Endodermal cell (in vitro differentiated cells): ENCODE results near the gene STMN1. TPM values are rescaled to one million over a fixed set of nuclear protein-coding genes. Genes with fewer than 3 reads are reported as not detected.

Experiments
- DNase-seq: peaks from one replicate; pipeline ENCODE4 v3.0.0-alpha.2; 2017
- H3K27ac ChIP-seq: 2 replicates; pipeline ENCODE4 v1.5.1; 2013; ENCODE audit warnings: mild to moderate bottlenecking, low read depth, low read length, moderate library complexity
- H3K27me3 ChIP-seq: 2 replicates; pipeline ENCODE4 v1.6.1; 2013; ENCODE audit warnings: mild to moderate bottlenecking, low read length, moderate library complexity; ENCODE audit not compliant: insufficient read depth, control insufficient read depth, poor library complexity, severe bottlenecking
- H3K36me3 ChIP-seq: 2 replicates; pipeline ENCODE4 v1.7.0; 2013; ENCODE audit warnings: mild to moderate bottlenecking, low read length, moderate library complexity; ENCODE audit not compliant: control insufficient read depth, insufficient read depth
- H3K4me1 ChIP-seq: one replicate; pipeline ENCODE4 v1.7.0; 2013; ENCODE audit warnings: low read length; ENCODE audit not compliant: control insufficient read depth, insufficient read depth
- H3K4me3 ChIP-seq: 2 replicates; pipeline ENCODE4 v1.5.1; 2013; ENCODE audit warnings: mild to moderate bottlenecking, low read length, moderate library complexity
- H3K9ac ChIP-seq: 2 replicates; pipeline ENCODE4 v1.6.1; 2013; ENCODE audit warnings: mild to moderate bottlenecking, low read length, moderate library complexity; ENCODE audit not compliant: poor library complexity, severe bottlenecking; ENCODE audit errors: extremely low read depth
- H3K9me3 ChIP-seq: 2 replicates; pipeline ENCODE4 v1.6.1; 2013; ENCODE audit warnings: mild to moderate bottlenecking, low read length, moderate library complexity; ENCODE audit not compliant: control insufficient read depth
- H3K27ac Mint-ChIP-seq: 2 replicates; pipeline ENCODE4 v1.8.0; 2020; ENCODE audit warnings: mixed read lengths
- H3K27me3 Mint-ChIP-seq: 2 replicates; pipeline ENCODE4 v1.8.0; 2021; ENCODE audit warnings: mild to moderate bottlenecking, mixed read lengths; ENCODE audit not compliant: insufficient read depth
- H3K36me3 Mint-ChIP-seq: 2 replicates; pipeline ENCODE4 v1.8.0; 2020; ENCODE audit warnings: low read depth, mixed read lengths
- H3K4me1 Mint-ChIP-seq: 2 replicates; pipeline ENCODE4 v1.8.0; 2020; ENCODE audit warnings: mixed read lengths
- H3K4me3 Mint-ChIP-seq: 2 replicates; pipeline ENCODE4 v1.8.0; 2020; ENCODE audit warnings: mild to moderate bottlenecking, moderate library complexity, mixed read lengths
- H3K9me3 Mint-ChIP-seq: 2 replicates; pipeline ENCODE4 v1.8.0; 2020; ENCODE audit warnings: mild to moderate bottlenecking, mixed read lengths
- WGBS, 2 experiments: methylation state at CpG; one replicate each; pipeline versions ENCODE4 v1.1.5 to v1.1.7; 2013; ENCODE audit warnings: missing lambda C conversion rate in 2 of 2, mixed read lengths in 1 of 2; ENCODE audit not compliant: insufficient coverage in 1 of 2, insufficient read length in 1 of 2; 5-methylcytosine and 5-hydroxymethylcytosine counted together
- total RNA-seq, 2 donors: library from RNA; stranded (reverse); fragmentation: NEBNext Ultra II Directional in 1 of 2; extraction: Animal tissue kit (Norgen Biotek cat#: 25700) in 1 of 2; gene quantifications; 2 replicates in 1 of 2; 3 replicates in 1 of 2; pipeline ENCODE4 v1.2.1, GENCODE V29; 2021
- TF ChIP-seq, protein P1 (sequence below): fragments of 200-600 bp; sonication (generic); conservative IDR thresholded peaks from 2 replicates; pipeline ENCODE4 v1.5.0; 2021; ENCODE audit warnings: antibody characterized with exemption, mild to moderate bottlenecking

STMN1 gene
- total RNA-seq, 2 donors from 2014 or later = 543 to 585 TPM

- Histone ChIP-seq H3K27me3 (no peaks in the 10 kb centered on the region), H3K36me3 (peaks cover 12% of the 10 kb centered on the region), H3K9ac (no peak overlapping the region), H3K4me1 (no peaks in the 10 kb centered on the region), H3K9me3 (peaks cover 8% of the 10 kb centered on the region), H3K27ac (no peak overlapping the region), H3K4me3 (no peak overlapping the region)
- H3K36me3 Mint-ChIP-seq = peaks cover 21% of the 10 kb centered on the region
- H3K4me1 Mint-ChIP-seq = no peaks in the 10 kb centered on the region
- no peak overlapping the region for H3K4me3 Mint-ChIP-seq
- no peaks in the 10 kb centered on the region for H3K27me3 Mint-ChIP-seq
- DNase-seq = no peak
- TF ChIP-seq, protein P1, sequence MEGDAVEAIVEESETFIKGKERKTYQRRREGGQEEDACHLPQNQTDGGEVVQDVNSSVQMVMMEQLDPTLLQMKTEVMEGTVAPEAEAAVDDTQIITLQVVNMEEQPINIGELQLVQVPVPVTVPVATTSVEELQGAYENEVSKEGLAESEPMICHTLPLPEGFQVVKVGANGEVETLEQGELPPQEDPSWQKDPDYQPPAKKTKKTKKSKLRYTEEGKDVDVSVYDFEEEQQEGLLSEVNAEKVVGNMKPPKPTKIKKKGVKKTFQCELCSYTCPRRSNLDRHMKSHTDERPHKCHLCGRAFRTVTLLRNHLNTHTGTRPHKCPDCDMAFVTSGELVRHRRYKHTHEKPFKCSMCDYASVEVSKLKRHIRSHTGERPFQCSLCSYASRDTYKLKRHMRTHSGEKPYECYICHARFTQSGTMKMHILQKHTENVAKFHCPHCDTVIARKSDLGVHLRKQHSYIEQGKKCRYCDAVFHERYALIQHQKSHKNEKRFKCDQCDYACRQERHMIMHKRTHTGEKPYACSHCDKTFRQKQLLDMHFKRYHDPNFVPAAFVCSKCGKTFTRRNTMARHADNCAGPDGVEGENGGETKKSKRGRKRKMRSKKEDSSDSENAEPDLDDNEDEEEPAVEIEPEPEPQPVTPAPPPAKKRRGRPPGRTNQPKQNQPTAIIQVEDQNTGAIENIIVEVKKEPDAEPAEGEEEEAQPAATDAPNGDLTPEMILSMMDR = no peak
- no peak overlapping the region for H3K27ac Mint-ChIP-seq
- peaks cover 12% of the 10 kb centered on the region for H3K9me3 Mint-ChIP-seq
- WGBS, 2 experiments = 84 to 89% methylated on average over 8 to 10 of the region's 10 CpGs
These were observed 48.2 kb upstream of the STMN1 start for GRCh38 chr1:25954282-25954938.

DNA sequence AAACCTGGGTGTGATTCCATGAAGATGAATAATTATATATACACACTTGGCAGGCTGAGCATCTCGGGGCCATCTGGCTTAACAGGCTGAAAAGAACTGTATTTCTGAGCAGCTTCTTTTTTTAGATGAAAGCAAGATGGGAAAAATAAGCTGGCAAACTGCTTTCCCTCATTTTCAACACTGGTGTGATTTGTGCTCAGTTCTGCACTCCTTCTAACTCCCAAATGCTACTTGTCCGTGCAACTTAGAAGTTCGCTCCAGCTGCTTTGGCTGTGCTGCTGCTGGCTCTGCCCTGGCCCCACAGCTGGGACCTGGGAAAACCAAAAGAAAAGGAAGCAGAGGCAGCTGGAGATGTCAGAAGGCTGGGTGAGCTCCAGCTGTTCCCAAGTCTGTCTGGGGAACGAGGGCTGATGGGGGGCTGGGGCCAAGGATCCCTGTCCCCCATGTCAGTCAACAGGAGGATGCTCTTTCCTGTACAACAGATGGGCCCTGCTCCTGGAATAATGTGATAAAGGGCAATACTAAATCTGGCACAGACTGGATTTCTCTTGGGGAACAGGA lies 46.7 kb upstream of the STMN1 start:
- Mint-ChIP-seq H3K4me3 (no peak overlapping the region), H3K27ac (no peak overlapping the region), H3K9me3 (peaks cover 2% of the 10 kb centered on the region), H3K36me3 (peaks cover 6% of the 10 kb centered on the region), H3K27me3 (no peaks in the 10 kb centered on the region), H3K4me1 (no peaks in the 10 kb centered on the region)
- DNase-seq = no peak
- WGBS, 2 experiments = 86 to 93% methylated on average over 3 to 4 of the region's 4 CpGs
- TF ChIP-seq, protein P1 = no peak
- no peak overlapping the region for H3K27ac ChIP-seq
- no peaks in the 10 kb centered on the region for H3K27me3 ChIP-seq
- no peaks in the 10 kb centered on the region for H3K36me3 ChIP-seq
- no peak overlapping the region for H3K4me3 ChIP-seq
- H3K4me1 ChIP-seq = no peaks in the 10 kb centered on the region
- no peaks in the 10 kb centered on the region for H3K9me3 ChIP-seq
- no peak overlapping the region for H3K9ac ChIP-seq

DNA sequence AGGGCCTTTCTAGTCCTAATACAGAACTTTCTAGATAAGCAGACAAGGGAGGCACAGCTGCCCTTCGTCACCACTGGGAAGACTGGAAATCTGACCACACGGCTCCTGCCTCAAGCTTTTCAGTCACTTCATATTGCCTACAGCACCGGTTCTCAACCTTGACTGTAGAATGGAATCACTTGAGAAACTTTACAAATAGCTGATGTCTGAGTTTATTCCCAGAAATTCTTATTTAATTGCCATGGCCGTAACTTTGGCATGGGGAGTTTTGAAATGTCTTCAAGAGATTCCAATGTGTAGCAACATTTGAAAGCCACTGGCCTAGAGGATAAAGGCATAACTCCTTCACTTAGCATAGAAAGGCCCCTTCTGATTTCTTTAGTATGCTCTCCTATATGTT lies 42.4 kb upstream of the STMN1 start:
- H3K36me3 ChIP-seq = no peaks in the 10 kb centered on the region
- 91 to 96% methylated on average over 4 of the region's 4 CpGs for WGBS, 2 experiments

More for the DNA sequence above, 42.4 kb upstream of the STMN1 start:
- Histone ChIP-seq H3K9ac (no peak overlapping the region), H3K4me3 (no peak overlapping the region), H3K9me3 (peaks cover 7% of the 10 kb centered on the region), H3K27ac (no peak overlapping the region), H3K27me3 (no peaks in the 10 kb centered on the region), H3K4me1 (no peaks in the 10 kb centered on the region)
- H3K27me3 Mint-ChIP-seq = no peaks in the 10 kb centered on the region
- no peak overlapping the region for H3K4me3 Mint-ChIP-seq
- H3K9me3 Mint-ChIP-seq = peaks cover 16% of the 10 kb centered on the region
- peaks cover 1% of the 10 kb centered on the region for H3K36me3 Mint-ChIP-seq
- H3K4me1 Mint-ChIP-seq = peaks cover 6% of the 10 kb centered on the region
- no peak overlapping the region for H3K27ac Mint-ChIP-seq
- no peak for DNase-seq
- TF ChIP-seq, protein P1 = no peak
